H1 (cell line): ENCODE results near the gene TMEM135. TPM values are rescaled to one million over a fixed set of nuclear protein-coding genes. Genes with fewer than 3 reads are reported as not detected.

Experiments
- EZH2 ChIP-seq: fragments of 200-600 bp; sonication (generic); IDR thresholded peaks from 2 replicates; pipeline ENCODE4 v1.7.1; 2012; ENCODE audit warnings: low read depth, mild to moderate bottlenecking, moderate library complexity, low read length, inconsistent platforms; ENCODE audit not compliant: severe bottlenecking
- KDM1A ChIP-seq: fragments of 200-600, 300-600 bp; sonication (generic); IDR thresholded peaks from 2 replicates; pipeline ENCODE4 v1.7.1; 2016; ENCODE audit warnings: mild to moderate bottlenecking, low read length, borderline replicate concordance
- MAX ChIP-seq: IDR thresholded peaks from 2 replicates; pipeline ENCODE4 v1.6.1; 2012; ENCODE audit warnings: inconsistent platforms
- TCF12 ChIP-seq: IDR thresholded peaks from 2 replicates; pipeline ENCODE4 v1.6.1; 2011; ENCODE audit warnings: low read depth, mild to moderate bottlenecking, low read length
- polyA plus RNA-seq, 7 experiments: library from polyadenylated mRNA; depleted of rRNA in 3 of 7; stranded (reverse) in 5 of 7; unstranded in 2 of 7; fragments of >200 nt in 5 of 7; fragments of 200-250 nt in 2 of 7; gene quantifications; 1 replicate in 5 of 7; 2 replicates in 1 of 7; 4 replicates in 1 of 7; pipeline versions ENCODE4 v1.2.1 to v1.2.3, GENCODE V29; 2011 to 2013; ENCODE audit warnings: missing spikeins in 2 of 7, mixed read lengths in 2 of 7
- total RNA-seq: library from RNA; stranded (reverse); fragmentation: NEBNext Ultra II Directional; extraction: Animal tissue kit (Norgen Biotek cat#: 25700); gene quantifications from 2 replicates; pipeline ENCODE4 v1.2.1, GENCODE V29; 2021

TMEM135 gene
- total and polyA plus RNA-seq, 2 of the 8 experiments (the other 6 are each of a cell fraction or from before 2014, with no cell fraction given) = 9.3 to 31.3 TPM

- TF ChIP-seq EZH2 = no peak
- TF ChIP-seq TCF12 = no peak
- TF ChIP-seq KDM1A = no peak
- no peak for TF ChIP-seq MAX
Measured at GRCh38 chr11:87316491-87316890, 278.8 kb downstream of the TMEM135 start (continued).
